ENCODE results near the gene SYT7.

DNA sequence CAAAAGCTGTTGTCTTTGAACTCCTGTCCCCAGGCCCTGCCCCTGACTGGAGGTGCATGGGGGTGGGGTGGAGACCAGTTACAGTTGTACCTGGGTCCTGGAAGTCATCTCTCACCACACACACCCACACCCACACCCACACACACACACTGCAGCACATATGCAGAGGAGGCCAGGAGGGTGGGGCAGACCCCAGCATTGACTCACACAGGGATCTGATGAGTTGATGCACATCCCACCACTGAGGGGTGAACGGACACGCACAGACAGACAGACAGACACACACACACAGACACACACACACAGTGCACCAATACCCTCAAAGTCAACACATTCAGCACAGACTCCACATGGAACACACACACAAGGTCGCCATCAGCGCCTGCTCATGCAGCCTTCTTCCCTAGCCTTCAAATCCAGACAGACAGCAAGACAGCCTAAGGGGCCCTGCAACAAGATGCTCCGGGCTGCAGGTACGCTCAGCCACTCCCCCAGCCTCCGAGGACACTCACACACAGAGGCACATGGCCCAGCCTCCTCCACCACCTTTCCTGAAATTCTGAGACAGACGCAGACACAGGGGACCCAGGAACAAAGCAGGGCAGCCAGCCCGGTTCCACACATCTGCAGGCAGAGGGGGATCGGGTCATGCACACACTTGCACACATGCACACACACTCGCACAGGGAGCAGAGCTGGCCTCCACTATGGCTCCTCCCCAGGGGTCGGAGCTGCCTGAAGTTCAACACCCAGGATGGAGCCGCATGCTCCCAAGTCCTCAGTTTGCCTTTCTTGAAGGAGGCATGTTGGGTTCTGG is 26.5 kb downstream of the SYT7 start:
- TF ChIP-seq POLR2AphosphoS5 (IDR thresholded peaks at IDR 0.05; ENCODE audit: borderline replicate concordance, low read depth, low read length) = no peak
- TF ChIP-seq EZH2 (IDR thresholded peaks at IDR 0.05) = no peak
- TF ChIP-seq FOXP2 (optimal IDR thresholded peaks at IDR 0.05; ENCODE audit: control extremely low read depth, extremely low read length, insufficient read depth) = no peak
